GM18517 (cell line): ENCODE measurements around the gene KLHL26.

Experiments
- ATAC-seq: cut with Tn5 transposase; IDR thresholded peaks from one replicate; pipeline ENCODE4 v1.9.1; 2021; ENCODE audit warnings: mild to moderate bottlenecking, moderate library complexity; ENCODE audit not compliant: unreplicated experiment

KLHL26 gene

DNA sequence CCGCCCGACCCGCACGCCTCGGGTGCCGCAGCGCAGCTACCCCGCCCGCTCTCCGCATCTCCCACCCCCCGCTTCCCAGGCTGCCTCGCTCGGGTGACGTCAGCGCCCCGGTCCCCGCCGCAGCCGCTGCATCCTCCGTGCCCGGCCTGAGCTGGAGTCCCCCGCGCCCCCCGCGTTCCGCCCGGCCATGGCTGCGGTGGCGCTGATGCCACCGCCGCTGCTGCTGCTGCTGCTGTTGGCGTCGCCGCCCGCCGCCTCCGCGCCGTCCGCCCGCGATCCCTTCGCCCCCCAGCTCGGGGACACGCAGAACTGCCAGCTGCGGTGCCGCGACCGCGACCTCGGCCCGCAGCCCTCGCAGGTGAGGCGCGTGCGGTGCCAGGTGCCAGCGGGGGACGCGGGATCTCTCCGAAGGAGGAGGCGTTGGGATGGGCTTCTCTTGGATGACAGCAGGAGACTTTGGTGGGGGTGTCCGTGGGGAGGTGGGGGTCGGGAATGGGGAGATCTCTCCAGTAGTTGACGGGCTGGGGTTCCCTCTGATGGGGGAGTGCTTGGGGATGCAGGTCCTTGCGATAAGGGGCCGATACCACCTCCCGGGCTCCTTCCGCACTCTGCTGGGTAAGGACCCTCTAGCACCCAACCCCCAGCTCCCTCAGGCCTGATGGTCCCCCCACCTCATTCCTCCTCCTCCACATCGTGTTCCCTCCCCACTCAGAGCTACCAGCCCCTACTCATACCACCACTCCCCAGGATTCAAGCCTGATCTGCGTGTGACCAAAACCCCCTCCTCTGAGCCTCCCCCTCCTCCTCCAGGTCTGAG, 23.8 kb upstream of the KLHL26 start, which contains the start of gene TMEM59L:
Gene TMEM59L, plus strand, starts transcription at position 99 of the 817 bp plus-strand sequence. Its CDS starts 89 bp downstream, at position 188.
- no peak for ATAC-seq

DNA sequence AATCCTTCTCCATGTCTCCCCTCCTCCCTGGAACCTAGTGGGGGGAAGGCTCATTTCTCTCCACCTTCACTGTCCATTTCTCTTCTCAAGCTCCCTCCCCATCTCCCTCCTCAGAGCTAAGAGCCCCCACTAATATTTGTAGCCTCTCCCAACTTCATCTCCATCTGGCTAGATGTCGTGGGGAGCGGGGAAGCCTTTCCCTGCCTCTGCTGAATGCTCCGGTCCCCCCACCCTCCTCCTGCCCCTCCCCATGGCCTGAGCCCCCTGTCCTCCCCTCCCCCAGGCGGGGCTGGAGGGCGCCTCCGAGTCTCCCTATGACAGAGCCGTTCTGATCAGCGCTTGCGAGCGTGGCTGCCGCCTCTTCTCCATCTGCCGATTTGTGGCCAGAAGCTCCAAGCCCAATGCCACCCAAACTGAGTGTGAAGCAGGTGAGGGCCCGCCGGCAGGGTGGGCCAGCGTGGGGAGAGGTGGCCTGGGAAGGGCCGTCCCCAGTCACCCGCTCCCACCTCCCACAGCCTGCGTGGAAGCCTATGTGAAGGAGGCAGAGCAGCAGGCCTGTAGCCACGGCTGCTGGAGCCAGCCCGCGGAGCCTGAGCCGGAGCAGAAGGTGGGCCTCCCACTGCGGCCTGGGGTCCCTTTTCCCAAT, 23.1 kb upstream of the KLHL26 start:
- no peak for ATAC-seq

DNA sequence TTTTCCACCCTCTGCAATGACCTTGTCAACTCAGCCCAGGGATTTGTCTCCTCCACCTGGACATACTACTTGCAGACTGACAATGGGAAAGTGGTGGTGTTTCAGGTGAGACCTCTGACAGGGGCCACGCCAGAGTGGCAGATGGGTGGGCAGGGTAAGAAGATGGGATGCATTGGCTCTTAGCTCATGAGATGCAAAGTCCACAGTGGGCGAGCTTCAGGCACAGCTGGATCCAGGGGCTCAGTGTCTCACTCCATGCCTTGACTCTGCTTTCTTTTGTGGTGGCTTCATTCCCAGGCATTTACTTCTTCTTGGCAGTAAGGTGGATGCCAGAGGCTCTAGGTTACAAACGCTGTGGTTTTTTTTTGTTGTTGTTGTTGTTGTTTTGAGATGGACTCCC, 20.8 kb upstream of the KLHL26 start:
- no peak for ATAC-seq

DNA sequence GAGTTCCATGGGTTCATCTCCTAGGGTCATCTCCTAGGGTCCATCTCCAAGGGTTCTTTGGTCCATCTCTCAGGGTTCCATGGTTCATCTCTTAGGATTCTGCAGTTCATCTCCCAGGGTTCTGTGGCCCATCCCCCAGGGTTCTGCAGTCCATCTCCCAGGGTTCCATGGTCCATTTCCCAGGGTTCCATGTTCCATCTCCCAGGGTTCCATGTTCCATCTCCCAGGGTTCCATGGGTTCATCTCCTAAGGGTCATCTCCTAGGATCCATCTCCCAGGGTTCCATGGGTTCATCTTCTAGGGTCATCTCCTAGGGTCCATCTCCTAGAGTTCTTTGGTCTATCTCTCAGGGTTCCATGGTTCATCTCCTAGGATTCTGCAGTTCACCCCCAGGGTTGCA, 19.3 kb upstream of the KLHL26 start:
- no peak for ATAC-seq

DNA sequence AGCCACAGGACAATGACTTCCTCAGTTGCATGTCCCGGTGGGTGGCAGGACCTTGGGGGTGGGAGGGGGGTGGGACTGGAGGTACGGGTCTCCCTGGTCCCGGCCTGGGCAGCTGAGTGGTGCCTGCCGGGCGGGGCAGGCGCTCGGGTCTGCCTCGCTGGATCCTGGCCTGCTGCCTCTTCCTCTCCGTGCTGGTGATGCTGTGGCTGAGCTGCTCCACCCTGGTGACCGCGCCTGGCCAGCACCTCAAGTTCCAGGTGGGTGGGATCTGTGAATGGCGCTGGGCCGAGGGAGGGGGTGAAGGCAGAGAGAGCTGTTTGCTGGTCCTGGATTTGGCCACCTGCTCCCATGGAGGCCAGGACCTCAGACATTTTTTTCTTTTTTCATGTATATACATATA, 18.6 kb upstream of the KLHL26 start:
- no peak for ATAC-seq

DNA sequence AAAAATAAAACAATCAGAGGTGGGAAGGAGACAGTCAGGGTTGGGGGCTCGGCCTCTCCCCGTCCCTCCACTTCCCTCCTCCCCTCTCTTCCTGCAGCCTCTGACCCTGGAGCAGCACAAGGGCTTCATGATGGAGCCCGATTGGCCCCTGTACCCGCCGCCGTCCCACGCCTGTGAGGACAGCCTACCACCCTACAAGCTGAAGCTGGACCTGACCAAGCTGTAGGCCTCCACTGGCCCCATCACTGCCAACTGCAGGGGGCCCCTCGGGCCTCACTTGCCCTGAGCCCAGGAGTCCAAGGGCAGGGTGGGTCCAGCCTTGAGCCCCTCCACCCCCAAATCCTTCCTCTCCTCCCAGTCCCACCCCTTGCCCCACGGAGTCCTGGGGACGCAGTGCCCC, 16.5 kb upstream of the KLHL26 start:
- no peak for ATAC-seq

DNA sequence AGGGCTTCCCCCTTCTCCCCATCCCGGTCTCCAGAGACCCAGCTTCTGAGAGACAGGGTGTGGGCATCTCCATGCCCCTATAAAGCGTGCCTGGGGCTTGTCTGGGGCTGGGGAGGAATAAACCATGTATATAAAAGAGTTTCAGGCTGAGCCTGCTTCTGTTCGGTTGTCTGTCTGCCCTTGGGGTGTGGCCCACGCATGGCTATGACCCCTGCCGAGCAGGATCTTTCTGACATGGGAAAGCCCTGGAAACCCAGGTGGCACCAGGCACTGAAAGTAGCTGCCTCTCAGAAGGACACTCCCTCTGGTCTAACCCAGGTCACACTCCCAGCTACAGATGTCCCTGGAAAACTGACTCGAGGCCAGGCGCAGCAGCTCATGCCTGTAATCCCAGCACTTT, 15.9 kb upstream of the KLHL26 start:
- ATAC-seq: no peak

DNA sequence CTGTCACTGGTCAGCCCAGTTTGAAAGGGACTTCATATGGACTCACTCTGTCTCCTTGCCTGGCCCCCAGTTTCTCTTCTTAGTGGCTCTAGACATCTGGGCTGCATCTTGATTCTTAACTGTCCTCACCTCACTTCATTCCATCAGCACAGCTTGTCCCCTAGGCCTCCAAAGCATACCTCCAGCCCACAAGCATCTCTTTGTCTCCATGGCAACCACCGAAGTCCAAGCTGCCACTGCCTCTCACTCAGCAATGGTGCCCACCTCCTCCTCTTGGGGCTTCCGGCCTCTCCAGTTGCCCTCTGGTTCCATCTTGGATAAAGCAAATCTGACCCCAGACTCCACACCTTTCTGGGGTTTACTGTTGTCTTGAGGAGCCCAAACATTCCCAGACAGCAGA, 9.9 kb upstream of the KLHL26 start:
- ATAC-seq: no peak

DNA sequence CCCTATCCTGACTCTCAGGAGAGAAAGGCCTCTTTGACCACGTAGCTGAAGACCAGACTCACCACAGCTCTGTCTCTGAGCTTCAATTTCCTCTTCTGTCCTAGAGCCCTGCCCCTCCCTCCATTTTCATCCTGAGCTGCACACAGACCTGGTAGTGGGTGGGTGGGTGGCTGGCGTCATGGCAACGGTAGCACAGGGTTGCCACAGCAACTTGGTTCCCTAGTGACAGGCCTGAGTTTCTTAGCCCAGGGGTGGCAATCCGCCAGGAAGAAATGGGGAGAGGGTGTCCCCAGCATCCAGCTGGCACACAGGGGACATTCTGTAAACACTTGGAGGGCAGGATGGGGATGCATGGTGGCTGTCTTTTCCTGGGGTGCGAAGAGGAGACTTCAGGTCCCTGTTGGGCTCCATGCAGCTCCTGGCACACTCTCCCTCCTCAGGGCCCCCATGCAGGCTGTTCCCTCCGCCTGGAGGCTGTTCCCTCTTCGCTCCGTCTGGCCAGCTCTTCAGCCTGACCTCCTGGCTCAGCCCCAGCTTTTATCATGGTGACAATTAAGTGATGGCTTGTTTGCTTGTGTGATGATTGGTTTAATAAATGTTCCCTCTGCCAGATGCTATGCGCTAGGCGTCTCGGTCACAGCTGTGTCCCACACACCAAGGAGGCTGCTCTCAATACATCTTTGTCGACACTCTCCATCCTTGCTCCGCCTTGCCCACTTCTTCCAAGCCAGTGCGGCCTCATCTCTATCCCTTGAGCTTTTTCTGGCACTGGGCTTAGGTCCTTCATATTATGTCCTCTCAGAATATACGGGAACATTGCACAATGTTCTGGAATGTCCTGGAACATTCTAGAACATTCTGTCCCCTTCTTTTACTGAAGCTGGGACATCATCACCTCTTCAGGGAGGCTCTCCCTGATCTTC, 7.4 kb upstream of the KLHL26 start:
- no peak for ATAC-seq

DNA sequence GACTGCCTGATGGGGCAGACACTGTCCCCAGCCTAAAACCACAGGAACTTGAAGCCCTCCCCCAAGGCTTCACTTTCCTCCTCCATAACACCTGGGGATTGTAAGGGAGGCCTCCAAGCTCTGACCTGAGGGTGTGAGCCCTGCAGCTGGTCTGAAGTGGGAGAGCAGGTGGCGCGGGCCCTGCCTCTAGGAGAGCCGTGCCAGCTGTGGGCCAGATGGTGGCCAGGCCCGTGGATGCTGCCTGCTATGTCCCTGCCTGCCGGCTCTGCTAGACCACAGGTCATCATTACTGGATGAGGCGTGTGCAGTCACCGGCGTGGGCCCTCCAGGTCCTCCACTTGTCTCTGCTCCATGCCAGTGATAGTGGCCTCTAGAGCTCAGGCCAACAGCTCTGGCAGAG, 3.5 kb upstream of the KLHL26 start:
- no peak for ATAC-seq

DNA sequence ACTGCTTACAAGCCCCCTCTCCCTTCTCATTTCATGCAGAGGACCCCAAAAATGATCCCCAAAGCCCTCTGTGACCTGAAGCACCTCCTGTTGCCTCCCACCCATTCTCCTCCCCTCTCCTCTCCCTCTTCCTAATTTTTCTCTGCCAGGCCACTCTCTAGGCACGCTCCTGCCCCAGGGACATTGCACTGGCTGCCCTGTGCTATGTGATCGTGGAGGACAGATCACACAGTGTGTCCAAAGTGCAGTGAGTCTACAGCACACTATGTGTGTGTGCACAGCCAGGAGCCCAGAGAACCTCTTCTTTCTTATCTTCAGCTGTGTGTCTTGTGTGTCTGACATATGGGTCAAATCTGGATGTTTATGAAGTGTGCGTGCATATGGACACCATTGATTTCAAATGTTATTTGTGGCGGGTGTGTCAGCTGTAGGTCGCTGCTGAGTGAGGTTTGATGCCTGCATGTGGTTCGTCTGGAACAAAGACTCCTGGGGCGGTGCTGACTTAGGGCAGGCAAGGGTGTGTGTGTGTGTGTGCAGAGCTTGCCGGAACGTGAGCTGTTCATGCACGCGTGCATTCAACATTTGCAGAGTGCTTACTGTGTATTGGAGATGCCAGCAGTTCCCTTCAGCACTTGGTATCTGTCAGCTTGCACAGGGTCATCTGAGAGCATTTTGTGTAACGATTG, 2.1 kb upstream of the KLHL26 start:
- no peak for ATAC-seq

DNA sequence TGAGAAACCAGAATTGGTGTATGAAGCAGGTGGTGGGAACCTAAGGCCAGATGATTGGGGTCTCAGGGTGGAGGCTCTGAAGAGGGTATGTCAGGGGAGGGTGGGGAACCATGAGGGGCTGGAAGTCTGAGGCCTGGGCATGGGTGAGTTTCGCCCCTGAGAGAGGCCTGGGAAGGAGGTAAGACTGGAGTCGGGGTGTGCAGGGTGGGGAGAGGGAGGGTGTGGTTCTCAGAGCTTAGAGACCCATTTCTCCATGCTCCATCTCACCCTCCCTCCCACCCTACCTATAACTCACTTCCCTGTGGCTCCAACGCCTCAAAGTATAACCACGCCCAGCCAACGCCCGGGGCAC, 1.0 kb upstream of the KLHL26 start:
- ATAC-seq: no peak

DNA sequence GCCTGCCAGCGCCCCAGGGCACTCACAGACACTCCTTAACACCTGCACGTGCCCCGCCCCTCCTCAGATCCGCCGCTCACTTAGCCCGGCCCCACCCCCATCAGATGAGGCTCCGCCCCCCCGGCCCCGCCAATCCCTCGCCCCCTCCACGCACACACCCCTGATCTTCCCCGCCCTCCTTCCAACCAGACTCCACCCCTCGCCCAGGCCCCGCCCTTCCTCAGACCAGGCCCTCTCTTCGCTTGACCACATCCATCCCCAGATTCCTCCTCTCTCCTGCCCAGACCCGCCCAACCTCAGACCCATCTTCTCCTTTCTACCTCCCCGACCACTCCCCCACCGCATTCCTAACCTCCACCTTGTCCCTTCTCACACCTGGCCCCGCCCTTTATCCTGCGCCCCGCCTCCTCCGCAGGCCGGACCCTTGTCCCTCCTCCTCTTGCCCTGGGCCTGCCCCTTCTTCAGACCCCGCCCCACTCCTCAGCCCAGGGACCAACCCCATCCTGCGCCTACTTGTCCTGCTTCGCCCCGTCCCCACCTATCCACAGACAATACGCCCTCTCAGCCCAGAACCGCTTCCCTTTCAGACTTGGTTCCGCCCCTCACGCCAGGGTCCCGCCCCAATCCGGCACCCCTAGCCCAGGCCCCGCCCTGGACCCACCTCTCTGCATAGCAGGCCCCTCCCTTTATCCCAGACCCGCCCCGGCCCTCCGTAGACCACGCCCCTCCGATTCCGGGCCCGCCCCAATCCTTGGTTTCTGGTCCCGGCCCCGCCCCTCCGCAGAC, 452 bp upstream of the KLHL26 start:
- ATAC-seq: peak; percentile 84

DNA sequence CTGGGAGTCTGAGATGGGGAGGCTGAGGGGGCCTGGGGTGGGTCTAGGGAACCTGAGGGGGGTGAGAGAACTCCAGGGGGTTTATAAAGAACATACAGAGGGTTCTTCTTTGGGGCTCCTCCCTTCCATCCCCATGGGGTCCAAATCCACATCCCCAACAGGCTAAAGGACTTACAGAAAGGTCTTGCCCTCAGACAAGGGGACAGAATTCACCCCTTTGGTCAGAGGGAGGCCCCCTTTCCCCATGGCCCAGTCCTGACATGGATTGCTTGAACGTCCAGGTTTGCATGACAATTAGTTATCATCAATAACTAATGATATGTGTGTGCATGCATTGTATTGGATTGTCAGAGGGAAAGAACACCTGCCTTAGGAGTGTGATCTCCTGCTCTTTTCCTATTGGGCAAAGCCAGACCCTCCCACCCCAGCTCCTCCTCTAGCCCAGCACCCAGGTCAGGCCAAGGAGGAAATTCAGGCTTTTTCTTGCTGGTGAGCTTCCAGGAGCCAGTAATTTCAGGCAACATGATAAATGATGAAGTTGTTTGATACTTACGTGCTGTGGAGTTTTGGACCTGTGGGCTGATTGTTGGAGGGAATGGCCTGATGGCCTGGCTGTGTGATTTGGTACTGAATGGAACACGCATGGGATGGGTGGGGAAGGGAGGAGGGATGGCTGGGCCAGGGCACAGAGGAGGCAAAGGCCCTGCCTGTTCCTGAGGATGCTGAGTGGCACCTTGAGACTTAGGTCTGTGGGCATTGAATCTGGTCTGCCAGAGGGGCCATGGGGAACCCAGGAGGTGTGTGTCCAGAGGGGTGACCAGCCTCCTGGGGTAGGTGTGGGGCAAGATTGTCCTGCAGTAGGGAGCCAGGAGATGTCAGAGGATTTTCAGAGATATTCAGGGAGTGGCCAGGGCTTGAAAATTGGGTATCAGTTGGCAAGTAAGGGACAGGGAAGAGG, 1.1 kb downstream of the KLHL26 start:
- no peak for ATAC-seq

DNA sequence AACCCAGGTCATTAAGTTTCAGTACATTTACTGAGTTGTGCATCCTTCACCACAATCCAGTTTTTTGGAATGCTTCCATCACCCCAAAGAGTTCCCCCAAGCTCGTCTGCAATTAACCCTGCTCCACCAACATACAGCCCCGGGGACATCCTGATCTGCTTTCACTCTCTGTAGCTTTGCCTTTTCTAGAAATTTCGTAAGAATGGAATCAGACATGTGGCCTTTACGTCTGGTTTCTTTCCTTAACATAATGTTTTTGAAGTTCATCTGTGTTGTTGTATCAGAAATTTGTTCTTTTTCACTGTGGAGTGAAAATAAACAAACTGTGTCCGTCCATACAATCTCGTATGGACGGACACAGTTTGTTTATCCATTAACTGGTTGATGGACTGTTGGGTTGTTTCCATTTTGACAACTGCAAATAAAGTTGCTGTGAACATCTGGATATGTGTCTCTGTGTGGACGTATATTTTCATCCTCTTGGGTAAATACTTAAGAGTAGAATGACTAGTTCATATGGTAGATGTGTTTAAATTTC, 2.9 kb downstream of the KLHL26 start:
- ATAC-seq: no peak

DNA sequence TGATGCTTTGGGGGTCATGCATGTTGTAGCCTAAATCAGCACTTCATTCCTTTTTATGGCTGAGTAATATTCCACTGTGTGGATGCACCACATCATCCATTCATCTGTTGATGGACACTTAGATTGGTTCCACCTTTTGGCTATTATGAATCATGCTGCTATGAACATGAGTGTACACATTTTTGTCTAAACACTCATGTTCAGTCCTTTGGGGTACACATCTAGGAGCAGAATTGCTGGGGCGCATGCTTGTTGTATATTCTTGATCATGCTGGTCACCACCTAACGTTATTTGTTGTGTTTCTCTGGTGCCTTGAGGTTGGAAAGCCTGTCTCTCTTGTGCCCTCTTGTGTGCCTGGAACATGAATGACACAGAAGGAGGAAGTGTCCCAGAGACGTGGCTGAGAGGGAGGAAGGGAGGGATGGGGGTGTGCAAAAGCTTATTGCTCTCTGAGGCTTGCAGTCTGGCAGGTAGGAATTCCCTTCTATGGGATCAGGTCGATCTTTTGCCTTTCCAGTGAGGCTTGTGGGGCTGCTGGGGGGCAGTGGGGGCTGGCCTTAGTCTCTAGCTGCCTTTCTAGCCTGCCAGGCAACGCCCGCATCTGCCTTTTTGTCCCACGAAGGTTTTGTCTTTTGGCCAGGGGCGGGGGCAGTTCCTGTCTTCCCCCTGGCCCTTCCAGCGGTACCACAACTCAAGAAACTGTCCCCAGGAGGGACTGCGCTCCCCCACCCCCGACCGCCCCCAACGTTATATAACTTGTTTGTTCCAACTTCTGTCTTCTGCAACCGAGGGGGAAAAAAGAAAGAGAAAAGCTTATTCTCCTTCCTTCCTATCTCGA, 7.6 kb downstream of the KLHL26 start:
- ATAC-seq: no peak

DNA sequence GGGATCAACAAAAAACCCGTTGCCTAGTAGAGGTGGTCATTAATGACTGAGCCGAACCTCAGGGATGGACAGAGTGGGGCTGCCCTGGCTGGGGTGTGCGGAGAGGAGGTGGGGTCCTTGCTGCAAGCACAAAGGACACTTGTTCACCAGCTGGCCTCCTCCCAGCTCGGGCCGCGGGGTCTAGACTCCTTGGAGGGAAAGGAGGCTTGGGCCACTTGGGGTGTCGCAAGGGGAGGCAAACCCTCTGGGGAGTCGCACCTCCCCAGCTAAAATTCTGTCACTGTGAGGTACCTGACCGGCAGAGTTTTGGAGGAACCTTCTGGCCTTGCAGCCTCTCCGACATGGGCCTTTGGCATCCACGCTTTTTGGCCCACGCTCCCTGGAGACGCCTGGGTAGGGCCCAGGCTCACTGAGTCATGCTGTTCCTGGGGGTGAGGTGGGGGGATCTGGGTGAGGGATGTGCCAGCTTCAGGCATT, 8.2 kb downstream of the KLHL26 start:
- no peak for ATAC-seq
